ENCODE data around the gene MAP3K15. TPM values are rescaled to one million over a fixed set of nuclear protein-coding genes. Genes with fewer than 3 reads are reported as not detected.

The MAP3K15 gene
- total RNA-seq, 1 experiment from 2014 or later, result not detected

- Histone ChIP-seq H2AFZ (no peak overlapping the region), H3K79me2 (ENCODE audit: low read depth) (peaks cover 40% of the 10 kb centered on the region), H3K9me2 (ENCODE audit: insufficient read depth) (no peaks in the 10 kb centered on the region), H3K9me3 (ENCODE audit: insufficient read depth, low read depth) (no peaks in the 10 kb centered on the region), H3K4me2 (no peak overlapping the region), H4K20me1 (ENCODE audit: insufficient read depth) (no peaks in the 10 kb centered on the region; the same call in 1 of the 2 replicates), H3K27me3 (ENCODE audit: insufficient read depth, low read depth) (no peaks in the 10 kb centered on the region), H3K4me3 (no peak overlapping the region), H3F3A (ENCODE audit: insufficient read depth, low read depth) (no peaks in the 10 kb centered on the region), H3K27ac (no peak overlapping the region), H3K36me3 (ENCODE audit: low read depth) (no peaks in the 10 kb centered on the region), H3K4me1 (replicated peaks; ENCODE audit: insufficient read depth) (peaks cover 8% of the 10 kb centered on the region; the same call in 1 of the 2 replicates)
- ChIA-PET CTCF (no interaction called here), POLR2A (ENCODE audit: unreplicated experiment) (no interaction called here)
- no TSS peak for BruUV-seq (replicated peaks)
- DNase-seq, result no peak
- TF ChIP-seq, protein P1, sequence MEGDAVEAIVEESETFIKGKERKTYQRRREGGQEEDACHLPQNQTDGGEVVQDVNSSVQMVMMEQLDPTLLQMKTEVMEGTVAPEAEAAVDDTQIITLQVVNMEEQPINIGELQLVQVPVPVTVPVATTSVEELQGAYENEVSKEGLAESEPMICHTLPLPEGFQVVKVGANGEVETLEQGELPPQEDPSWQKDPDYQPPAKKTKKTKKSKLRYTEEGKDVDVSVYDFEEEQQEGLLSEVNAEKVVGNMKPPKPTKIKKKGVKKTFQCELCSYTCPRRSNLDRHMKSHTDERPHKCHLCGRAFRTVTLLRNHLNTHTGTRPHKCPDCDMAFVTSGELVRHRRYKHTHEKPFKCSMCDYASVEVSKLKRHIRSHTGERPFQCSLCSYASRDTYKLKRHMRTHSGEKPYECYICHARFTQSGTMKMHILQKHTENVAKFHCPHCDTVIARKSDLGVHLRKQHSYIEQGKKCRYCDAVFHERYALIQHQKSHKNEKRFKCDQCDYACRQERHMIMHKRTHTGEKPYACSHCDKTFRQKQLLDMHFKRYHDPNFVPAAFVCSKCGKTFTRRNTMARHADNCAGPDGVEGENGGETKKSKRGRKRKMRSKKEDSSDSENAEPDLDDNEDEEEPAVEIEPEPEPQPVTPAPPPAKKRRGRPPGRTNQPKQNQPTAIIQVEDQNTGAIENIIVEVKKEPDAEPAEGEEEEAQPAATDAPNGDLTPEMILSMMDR (conservative IDR thresholded peaks at IDR 0.05), result no peak
- intact Hi-C loops (cut with micrococcal nuclease; ENCODE audit: unreplicated experiment), result no loop called here
These were observed 167.4 kb downstream of the MAP3K15 start for GRCh38 chrX:19347916-19348315.

DNA sequence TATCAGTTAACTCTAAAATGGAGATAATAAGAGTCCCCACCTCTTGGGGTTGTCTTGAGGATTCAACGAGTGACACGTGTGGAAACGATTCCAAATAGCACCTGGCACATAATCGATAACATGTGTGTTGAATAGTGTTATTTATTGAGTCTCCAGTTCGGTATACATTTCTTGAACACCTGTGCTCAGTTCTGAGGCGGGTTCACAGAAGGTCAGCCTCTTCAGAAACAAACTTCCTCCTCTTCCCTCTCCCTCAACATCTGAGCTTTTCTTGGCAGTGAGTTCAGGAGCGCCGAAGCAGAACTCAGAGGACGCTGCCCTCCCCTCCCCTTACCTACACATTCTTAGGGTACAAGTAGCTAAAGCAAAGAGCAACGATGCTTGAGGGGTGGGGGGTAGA, 170.6 kb downstream of the MAP3K15 start:
- intact Hi-C loops (cut with micrococcal nuclease; ENCODE audit: unreplicated experiment), result loop anchor here (5.0 kb wide), 1 partner anchor 1607 kb away; the partner anchor contains the start of gene SCML1
- BruUV-seq (replicated peaks), result TSS peak; percentile 44
- no peaks in the 10 kb centered on the region for H3K9me3 ChIP-seq (ENCODE audit: insufficient read depth, low read depth)
- POLR2A ChIA-PET (ENCODE audit: unreplicated experiment), result no interaction called here
- no peaks in the 10 kb centered on the region for H3K9me2 ChIP-seq (ENCODE audit: insufficient read depth)
- no peaks in the 10 kb centered on the region; the same call in 1 of the 2 replicates for H4K20me1 ChIP-seq (ENCODE audit: insufficient read depth)
- TF ChIP-seq, protein P1 (conservative IDR thresholded peaks at IDR 0.05), result no peak
- TF ChIP-seq EZH2 (IDR thresholded peaks at IDR 0.05; ENCODE audit: low read depth), result no peak
- H3K4me3 ChIP-seq, result peak overlapping the region; percentile 86
- H3K4me2 ChIP-seq, result peak overlapping the region; percentile 82
- no peak overlapping the region for H2AFZ ChIP-seq
- peaks cover 40% of the 10 kb centered on the region for H3K79me2 ChIP-seq (ENCODE audit: low read depth)
- no peaks in the 10 kb centered on the region for H3K36me3 ChIP-seq (ENCODE audit: low read depth)
- H3F3A ChIP-seq (ENCODE audit: insufficient read depth, low read depth), result no peaks in the 10 kb centered on the region
- CTCF ChIA-PET, result interaction anchor here (0.6 kb wide), 1 partner anchor 1388 kb away, joined by 6 read pairs; no protein-coding TSS in a partner anchor
- no peak for DNase-seq
- no peak overlapping the region for H3K27ac ChIP-seq
- H3K4me1 ChIP-seq (replicated peaks; ENCODE audit: insufficient read depth), result peaks cover 9% of the 10 kb centered on the region; the same call in 1 of the 2 replicates
- no peaks in the 10 kb centered on the region for H3K27me3 ChIP-seq (ENCODE audit: insufficient read depth, low read depth)

GRCh38 chrX:19343535-19344408, 171.5 kb downstream of the MAP3K15 start, which contains the start of gene PDHA1:
PDHA1 (plus strand) TSS chrX:19343927; CDS start chrX:19344038, 111 bp downstream.
- TF ChIP-seq, protein P1 (conservative IDR thresholded peaks at IDR 0.05), result no peak
- no peak for TF ChIP-seq EZH2 (IDR thresholded peaks at IDR 0.05; ENCODE audit: low read depth)
- peaks cover 40% of the 10 kb centered on the region for H3K79me2 ChIP-seq (ENCODE audit: low read depth)
- H3K9me3 ChIP-seq (ENCODE audit: insufficient read depth, low read depth), result no peaks in the 10 kb centered on the region
- H3K4me1 ChIP-seq (replicated peaks; ENCODE audit: insufficient read depth), result peaks cover 9% of the 10 kb centered on the region; the same call in 1 of the 2 replicates
- H3K27ac ChIP-seq, result no peak within 1 kb of the TSS
- no peaks in the 10 kb centered on the region for H3K36me3 ChIP-seq (ENCODE audit: low read depth)
- H3K9me2 ChIP-seq (ENCODE audit: insufficient read depth), result no peaks in the 10 kb centered on the region
- peak; percentile 84 to 95 for DNase-seq
- H3F3A ChIP-seq (ENCODE audit: insufficient read depth, low read depth), result no peaks in the 10 kb centered on the region
- H3K4me3 ChIP-seq, result peak within 1 kb of the TSS; percentile 86
- intact Hi-C loops (cut with micrococcal nuclease; ENCODE audit: unreplicated experiment), result loop anchor here (5.0 kb wide), 1 partner anchor 1606 kb away; the partner anchor contains the start of gene SCML1
- no peaks in the 10 kb centered on the region; the same call in 1 of the 2 replicates for H4K20me1 ChIP-seq (ENCODE audit: insufficient read depth)
- no peaks in the 10 kb centered on the region for H3K27me3 ChIP-seq (ENCODE audit: insufficient read depth, low read depth)
- peak within 1 kb of the TSS; percentile 83 for H3K4me2 ChIP-seq
- BruUV-seq (replicated peaks), result no TSS peak
- ChIA-PET POLR2A (ENCODE audit: unreplicated experiment) (no interaction called here), CTCF (no interaction called here)
- peak within 1 kb of the TSS; percentile 91 for H2AFZ ChIP-seq

All from PC-9 (cell line).